ENCODE measurements around the gene AUH.

AUH gene

DNA sequence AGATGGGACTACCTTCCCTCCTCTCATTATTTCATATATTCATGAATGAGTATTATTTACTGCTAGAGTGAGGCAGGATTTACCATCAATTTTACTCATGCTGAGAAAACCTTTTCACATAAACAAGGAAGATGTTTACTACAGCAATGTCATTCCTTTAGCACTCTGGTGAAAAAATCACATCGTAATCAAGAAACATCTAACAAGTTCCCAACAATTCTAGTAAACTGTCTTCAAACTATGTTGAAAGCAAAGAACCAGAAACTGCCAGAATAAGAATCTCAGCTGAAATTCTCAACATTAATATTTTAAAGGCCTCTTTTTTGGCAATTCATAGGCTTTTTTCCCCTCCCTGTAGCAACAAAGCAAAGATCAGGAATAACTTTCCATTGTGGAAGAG, 28.2 kb downstream of the AUH start:
- DNase-seq = no peak

DNA sequence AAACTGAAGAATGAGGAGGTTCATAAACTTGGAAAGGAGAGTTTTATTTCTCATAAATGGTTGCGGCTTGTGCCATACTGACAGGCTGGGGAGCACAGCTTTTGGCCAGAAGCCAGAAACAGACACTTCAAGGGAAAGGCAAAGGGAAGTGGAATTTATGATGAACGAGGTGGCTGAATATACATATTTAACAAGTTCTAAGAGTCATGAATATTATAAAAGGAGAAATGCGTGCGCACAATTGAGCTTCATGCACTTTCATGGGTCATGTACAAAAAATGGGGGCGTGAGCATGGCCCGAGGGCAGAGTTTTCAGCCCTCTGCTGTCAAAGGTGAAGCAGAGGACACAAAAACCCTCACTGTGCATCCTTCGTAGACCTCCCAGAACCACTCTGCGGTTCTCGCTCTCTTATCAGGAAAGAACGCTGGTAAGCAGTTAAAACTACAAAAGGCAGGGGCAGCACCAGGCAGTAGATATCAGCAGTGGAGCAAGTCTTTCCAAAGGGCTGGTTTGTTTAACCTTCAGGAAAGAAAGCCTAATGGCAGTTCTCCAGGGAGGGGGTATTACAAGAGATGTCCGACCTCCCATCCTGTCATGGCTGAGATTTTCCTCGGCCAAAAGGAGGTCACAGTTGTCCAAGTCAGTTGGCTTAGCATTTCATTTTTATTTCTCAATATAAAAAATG, 29.0 kb downstream of the AUH start:
- peak in 1 of 2 donors; percentile 2 for DNase-seq

DNA sequence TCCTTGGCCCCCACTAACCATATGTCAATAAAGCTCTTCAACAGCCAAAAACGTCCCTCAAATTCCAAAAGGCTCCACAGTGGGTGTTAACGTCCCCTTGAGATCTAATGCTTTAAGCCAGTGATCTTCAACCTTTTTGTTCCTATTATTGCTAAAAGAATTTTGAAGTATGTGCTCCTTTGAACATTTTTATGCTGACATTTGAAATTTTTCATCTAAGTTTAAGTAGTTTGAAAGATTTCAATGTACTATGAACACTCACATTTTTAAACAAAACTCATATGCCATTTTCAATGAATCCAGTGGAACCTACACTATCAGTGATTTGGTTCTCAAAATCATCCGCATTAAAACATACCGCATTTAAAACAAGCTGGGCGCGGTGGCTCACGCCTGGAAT, 29.9 kb downstream of the AUH start:
- no peak for DNase-seq

DNA sequence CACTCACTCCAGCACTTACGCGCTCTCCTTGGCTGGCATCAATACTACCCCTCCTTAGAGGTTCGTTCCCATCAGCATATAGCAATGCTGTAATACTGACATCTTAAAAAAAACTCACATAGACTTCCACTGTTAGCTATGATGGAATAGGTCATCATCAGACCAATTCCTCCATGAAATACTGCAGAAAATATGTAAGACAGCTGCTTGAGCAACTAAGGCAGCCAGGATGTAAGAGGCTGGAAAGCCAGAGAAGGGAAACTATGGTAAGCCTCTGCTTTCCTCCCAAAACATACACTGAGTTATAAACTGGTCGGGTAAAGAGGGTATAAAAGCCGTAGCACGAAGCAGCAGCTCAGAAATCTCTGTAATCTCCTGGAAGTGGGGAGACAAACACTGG, 33.5 kb downstream of the AUH start:
- DNase-seq = no peak

DNA sequence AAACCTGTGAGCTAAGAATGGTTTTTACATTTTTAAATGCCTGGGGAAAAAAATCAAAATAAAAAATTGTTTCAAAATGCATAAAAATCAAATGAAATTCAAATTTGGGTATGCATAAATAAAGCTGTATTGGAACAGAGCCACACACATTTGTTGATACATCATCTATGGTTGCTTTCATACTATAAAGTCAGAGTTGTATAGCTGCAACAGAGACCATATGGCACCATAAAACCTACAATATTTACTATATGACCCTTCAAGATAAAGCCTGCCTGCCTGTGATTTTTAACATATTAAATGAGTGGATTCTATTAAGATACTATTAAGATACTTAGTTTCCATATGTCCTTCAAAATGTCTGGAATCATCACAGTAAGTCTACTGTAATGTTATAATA, 40.0 kb downstream of the AUH start:
- no peak for DNase-seq

DNA sequence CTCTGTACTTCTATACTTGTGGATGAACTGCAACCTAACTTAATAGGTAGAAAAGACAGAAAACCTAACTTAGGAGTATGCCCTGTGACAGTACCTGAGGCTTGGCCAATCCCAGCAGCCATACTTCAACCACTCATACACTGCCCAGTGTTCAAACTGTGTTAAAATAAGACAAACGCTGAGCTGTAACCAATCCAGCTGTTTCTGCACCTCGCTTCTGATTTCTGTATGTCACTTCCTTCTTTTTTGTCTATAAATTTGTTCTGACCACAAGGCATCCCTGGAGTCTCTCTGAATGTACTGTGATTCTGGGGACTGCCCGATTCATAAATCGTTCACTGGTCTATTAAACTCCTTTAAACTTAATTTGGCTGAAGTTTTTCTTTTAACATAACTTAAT, 41.4 kb downstream of the AUH start:
- DNase-seq = no peak

DNA sequence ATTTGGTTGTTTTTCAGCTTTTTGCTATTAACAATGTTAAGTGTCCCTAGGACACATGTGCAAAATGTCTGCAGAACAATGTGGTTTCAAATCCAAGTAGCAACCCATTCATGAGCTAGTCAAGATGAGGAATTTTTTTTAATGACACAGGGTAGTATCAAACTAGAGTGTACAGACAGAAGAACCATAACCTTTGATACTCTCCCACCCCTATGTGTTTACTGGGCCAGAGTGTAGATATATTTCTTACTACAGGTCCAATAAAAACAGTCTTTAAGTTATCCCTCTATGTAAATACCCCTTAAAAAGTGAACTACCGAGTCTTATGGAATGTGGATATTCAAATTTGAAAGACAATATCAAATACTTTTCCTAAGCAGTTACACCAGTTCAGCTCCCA, 45.6 kb downstream of the AUH start:
- DNase-seq = no peak

DNA sequence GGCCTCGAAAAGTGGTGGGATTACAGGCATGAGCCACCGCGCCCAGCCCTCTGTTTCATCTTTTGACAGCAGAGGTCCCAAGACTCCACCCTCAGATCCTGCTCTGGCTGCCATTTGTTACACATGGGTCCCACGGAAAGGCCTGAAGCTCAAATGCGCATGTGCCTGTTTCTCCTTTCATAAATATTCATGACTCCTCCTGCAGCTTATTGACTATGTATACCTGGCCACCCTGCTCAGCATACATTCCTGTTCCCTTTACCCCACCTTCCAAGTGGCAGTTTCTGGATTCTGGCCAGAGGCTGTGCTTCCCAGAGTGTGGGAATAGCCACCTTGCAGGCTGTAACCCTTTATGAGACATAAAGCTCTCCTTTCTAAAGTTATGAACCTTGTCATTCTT, 46.5 kb downstream of the AUH start:
- no peak for DNase-seq

DNA sequence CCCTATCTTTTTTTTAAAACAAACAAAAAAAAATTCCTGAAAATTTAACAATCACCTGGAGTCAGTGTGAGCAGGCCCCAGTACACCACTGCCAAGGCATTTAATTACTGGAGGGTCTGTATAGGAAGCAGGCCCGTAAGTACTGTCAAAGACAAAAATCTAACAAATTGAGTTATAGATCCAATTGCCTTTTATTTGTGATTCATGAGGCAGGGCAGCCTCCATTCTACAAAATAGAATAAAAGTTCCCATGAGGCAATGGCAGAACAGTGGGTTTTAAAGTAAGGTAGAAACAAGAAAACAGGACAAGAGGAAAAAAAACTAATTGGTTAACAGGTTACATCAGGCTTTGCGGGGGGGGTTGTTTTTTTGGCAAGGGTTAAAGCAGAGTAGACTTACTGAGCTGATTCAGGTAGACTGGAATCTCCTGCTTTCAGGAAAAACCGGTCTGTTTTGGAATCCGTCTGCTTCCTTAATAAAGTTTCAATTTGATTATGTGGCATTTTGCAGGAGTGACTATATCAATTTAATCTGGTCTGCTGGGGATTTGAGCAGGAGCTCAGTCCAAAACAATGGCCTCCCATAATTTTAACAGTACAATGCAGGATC, 48.9 kb downstream of the AUH start:
- DNase-seq = no peak

DNA sequence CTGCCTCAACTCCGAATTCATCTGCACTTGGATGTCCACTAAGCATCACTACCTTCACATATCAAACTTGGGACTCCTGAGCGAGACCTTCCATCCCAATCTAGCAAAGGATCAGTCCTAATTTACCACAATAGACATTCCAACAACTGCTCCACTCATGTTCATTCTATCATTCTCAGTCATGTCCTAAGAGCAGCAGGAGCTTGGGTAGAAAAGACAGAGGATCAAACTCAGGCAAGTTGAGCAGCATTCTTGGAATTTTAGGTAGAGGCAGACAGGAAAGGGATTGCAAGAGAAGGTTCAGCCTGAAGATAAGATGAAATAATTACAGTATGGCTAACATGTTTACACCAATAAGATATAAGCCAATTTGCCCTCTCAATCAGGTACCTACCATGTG, 51.7 kb downstream of the AUH start:
- no peak for DNase-seq

DNA sequence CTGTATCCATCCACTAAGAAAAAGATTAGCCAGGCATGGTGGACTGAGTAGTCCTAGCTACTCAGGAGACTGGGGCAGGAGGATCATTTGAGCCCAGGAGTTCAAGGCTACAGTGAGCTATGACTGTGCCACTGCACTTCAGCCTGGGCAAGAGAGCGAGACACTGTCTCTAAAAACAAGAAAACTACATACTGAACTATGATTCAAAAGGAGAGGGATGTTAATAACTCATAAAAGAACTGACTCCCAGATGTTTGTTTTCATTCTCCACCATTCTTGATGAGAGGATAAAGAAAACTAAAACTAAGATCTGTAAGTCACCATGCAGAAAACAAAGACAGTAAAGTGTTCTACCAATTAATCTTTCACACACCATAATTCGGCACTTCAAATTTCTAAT, 53.5 kb downstream of the AUH start:
- no peak for DNase-seq

DNA sequence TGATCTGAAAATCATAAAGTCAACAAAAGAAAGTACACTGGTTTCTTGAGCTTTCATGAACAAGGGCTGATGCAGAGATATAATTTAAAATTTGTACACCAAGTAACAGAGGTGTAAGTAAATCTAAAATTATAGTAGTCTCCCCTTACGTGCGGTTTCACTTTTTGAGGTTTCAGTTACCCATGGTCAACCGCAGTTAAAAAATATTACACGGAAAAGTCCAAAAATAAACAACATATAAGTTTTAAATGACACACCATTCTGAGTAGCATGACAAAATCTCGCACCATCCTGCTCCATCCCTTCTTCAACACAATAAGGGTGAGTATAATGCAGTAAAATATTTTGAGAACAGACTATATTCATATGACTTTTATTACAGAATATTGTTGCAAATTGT, 54.4 kb downstream of the AUH start:
- DNase-seq = no peak

DNA sequence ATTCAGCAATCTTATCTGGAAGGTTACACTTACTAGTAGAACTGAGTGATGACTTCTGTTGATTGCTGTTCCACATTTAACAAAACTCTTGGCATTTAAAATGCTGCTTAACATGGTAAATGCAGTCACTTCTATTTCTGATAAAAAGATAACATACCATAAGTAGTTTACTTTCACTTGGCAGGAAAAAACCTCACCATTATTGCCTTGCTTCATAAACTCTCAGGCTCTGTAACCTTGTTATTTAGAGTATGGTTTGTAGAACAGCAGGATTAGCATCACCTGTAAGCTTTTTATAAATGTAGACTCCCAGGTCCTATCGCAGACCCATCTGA, 55.5 kb downstream of the AUH start:
- DNase-seq = no peak

DNA sequence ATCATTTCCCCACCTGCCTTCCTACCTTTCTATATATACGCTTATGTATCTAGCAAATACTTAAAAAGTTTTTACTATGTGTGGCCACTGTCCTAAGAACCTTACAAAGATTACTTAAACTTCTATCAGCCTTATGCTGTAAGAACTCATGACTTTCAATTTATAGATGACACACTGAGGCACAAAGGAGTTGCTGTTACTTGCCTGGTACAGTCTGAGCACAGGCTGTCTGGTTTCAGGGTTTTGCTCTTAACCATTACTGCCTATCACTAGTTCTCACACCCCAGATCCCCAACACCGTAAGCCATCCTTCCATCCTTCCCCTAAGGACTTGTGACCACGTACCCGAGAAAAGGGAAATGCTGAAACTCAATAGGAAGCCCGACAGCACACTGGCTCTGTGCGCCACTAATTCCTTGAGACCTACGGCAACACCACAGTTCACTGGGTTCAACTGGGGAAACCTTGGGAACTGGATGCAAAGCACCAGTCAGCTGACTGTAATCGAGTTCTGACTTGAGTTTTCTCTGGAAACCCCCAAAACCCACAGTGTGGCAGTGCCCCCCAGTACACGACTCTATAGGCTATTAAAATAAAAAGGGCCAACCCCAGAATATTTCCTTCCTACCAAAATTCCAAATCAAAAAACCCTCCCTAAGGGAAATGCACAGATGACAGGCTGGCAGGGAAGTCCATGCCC, 56.0 kb downstream of the AUH start:
- DNase-seq = no peak

DNA sequence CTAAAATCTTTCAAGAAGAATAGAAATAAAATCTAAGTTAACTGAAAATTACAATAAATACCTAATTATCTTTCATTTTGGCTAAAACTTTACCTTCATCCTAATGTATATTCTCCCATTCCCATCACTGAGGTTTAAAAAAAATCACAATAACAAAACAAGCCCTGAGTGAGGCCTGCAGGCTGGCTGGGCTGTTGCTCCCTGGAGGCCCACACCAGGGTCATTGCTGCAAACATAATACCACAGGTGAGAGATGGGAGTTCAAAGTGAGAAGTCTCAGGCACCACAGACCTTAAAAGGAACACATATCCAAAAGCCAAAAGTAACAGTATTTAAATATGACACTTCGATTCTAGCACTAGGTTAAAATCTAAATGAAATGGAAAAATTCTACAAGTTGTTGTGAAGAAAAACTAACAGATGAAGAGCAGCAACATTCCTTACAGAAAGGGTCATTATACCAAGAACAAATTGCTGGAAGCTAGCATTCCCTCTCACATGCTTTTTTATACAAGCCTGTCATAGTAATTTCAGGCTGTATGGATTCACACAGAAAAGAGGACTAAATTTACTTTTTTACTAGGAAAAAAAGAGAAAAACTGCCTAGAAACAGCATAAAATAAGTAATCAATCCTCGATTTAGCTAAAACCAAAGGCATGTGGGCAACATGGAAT, 57.8 kb downstream of the AUH start:
- no peak for DNase-seq

DNA sequence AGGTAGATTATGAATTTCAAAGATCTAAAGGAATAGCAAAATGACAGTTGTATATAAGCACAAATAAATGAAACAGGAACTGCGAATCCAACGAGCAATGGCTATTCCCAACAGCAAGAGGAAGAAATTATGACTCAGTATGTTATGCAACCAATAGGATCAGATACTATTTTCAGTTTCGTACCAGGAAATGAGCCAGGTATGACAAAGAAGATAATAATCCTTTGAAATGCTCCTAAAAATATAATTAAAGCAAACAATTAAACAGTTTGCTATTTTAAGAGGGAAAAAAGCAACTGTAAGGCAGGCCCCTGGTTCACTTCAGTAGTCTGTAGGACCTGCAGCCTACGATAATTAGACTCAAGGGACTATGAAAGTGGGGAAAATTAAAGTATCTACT, 58.9 kb downstream of the AUH start:
- DNase-seq = no peak

DNA sequence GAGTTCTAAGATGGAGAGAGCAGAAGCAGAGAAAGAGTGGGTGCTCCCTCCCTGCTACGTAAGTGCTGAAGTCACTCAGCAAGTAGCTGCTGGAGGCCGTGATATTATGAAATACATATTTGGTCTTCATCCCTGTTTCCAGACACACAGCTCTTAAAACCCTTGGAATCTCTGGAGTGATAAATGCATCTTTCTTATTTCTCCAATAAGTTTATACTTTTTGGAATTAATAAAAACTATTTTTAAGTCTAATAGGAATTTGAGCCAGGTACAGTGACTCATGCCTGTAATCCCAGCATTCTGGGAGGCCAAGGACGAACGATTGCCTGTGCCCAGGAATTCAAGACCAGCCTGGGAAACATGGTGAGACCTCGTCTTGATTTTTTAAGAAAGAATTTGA, 60.6 kb downstream of the AUH start:
- DNase-seq = no peak

DNA sequence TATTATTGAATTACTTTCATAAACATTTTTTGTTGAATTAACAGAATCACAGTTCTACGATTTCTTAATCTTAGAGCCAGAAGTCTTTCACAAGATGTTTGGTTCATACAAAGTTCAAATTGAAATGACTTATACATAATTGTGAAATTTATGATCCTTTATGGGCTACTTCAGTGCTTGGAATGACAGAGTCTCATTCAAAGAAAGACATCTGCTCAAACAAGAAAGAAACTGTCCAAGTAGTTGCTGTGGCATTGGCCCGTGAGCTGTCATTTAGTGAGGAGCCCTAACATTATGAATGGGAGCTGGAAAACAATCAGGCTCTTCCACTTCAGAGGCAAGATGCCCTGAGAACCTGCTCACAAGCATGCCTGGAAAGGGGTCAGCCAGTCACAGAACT, 63.4 kb downstream of the AUH start:
- no peak for DNase-seq

DNA sequence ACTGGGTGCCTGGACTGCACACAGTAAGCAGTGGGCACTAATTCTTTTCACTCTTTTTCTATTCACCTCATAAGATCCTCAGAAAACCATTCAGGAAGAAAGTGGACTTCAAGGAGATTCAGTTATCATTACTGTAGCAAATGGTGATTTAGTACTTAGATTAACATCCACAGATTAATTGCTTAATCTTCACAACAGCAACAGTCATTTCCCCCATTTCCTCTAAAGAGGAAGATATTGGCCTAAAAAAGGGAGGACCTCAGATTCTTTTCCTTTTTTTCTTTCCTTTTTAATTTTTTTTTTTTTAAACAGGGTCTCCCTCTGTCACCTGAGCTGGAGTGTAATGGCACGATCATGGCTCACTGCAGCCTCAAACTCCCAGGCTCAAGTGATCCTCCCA, 64.4 kb downstream of the AUH start:
- DNase-seq = no peak

DNA sequence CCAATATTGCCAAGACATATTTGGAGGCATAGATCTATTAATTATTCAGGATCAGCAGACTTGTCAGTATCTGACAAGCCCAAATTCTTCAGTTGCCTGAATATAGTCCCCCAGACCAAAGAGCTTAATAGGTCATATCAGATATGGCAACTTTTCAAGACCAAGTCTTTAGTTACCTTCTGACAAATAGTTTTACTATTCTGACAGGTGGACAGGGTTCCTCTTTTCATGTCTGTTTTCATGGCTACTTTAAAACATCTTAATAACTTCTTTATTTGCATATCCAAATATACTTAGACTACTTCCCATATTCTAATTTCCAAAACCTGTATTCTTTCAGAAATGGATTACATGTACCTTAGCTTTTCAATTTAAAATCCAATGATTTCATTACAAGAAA, 65.4 kb downstream of the AUH start:
- DNase-seq = no peak

DNA sequence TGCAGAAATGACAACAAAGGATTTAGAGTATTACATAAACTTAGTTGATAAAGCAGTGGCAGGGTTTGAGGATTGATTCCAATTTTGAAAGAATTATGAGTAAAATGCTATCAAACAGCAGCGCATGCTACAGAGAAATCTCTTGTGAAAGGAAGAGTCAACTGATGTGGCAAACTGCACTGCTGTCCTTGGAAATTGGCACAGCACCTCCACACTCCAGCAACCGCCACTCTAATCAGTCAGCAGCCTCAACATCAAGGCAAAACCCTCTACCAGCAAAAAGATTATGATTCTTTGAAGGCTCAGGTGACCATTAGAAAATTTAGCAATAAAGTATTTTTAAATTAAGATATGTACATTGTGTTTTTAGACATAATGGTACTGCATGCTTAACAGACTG, 66.4 kb downstream of the AUH start:
- no peak for DNase-seq

DNA sequence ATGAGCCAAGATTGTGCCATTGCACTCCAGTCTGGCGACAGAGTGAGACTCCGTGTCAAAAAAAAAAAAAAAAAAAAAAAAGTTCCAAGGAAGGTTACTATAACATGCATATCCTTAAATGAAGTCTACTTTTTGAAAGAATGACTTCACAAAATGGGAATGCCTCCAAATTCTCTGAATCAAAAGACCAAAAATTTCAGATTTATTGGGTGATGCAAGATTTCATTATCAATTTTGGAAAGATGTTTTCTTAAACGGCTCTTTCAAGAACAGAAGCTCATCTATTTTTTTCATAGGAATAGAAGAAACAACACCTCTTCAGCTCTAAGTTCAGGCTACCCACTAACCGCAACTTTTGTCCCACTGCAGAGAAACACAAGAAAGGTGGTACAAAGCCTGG, 69.9 kb downstream of the AUH start:
- no peak for DNase-seq

DNA sequence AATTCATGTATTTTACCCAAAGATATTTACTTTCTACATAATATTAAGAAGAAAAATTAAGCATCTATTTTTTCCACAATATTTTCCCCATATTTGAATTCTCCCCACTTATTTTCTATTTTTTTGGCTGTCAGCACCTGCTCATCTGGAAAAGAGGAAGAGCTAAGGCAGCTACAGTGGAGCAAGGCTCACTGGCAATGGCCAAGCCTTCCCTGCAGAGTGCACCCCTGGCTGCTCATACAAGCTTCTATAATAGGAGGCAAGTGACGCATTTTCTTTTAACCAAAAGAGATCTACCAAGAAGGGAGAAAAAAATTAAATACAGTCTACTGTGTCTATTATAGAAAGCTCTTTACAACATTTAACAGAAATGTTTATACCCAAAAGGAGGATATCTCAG, 72.5 kb downstream of the AUH start:
- DNase-seq = no peak

DNA sequence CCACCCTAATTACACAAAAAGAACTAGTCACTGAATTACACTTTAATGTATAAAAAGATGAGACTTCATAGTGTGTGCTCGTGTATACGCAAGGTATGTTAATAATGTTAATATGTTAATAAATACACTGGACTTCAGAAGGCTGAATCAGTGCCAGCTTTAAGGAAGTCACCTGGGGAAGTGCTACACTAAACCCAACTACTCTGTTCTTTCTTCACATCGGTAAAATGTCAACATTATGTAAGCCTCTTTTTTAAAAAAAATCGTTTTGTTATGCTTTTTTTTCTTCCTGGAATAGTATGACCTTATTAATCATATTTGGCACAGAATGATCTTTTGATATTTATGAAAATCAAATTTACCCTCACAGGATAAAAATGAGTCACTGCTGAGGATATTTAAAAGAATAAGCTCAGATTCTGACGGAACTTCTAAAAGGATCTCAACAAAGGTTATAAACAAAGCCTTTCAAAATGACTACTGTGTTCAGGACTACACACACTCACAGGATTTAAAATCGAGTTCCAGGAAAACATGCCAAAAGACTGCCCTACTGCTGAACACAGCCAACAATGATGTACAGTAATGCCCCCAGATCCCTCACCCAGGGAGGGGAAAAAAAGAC, 75.9 kb downstream of the AUH start:
- no peak for DNase-seq

All from CD4-positive, alpha-beta T cell treated with Interleukin-1 beta for 1 hour (primary cell).